Common myeloid progenitor, CD34-positive (primary cell): ENCODE results near the gene ZNF580.
A peak's percentile ranks its signal among the peaks of the same experiment; 100 is the strongest.

Source experiments
- CTCF ChIA-PET: fragments of 350-600 bp; sonication (Branson Sonifier 250); formaldehyde crosslinking; loops from one replicate; lab custom pipeline; 2021; ENCODE audit warnings: antibody characterized with exemption; lab: Charles Lee
- POLR2A ChIA-PET: fragments of 350-600 bp; sonication (Branson Sonifier 250); formaldehyde crosslinking; loops from one replicate; lab custom pipeline; 2021; ENCODE audit warnings: antibody characterized with exemption; lab: Charles Lee
- DNase-seq, 3 donors: peaks; one replicate each; pipeline versions ENCODE4 v3.0.0 to v3.0.0-alpha.2; 2013
- H3K27ac ChIP-seq, 2 experiments: 1 replicate in 1 of 2; 2 replicates in 1 of 2; pipeline ENCODE4 v1.7.0; 2013; ENCODE audit warnings: inconsistent platforms in 2 of 2, low read length in 2 of 2, mild to moderate bottlenecking in 2 of 2, low read depth in 1 of 2, moderate library complexity in 1 of 2; ENCODE audit not compliant: severe bottlenecking in 2 of 2, insufficient read depth in 1 of 2, poor library complexity in 1 of 2
- H3K27me3 ChIP-seq, 5 experiments: replicated peaks in 2 of 5; 1 replicate in 3 of 5; 2 replicates in 2 of 5; pipeline versions ENCODE4 v1.6.1 to v1.7.0; 2013; ENCODE audit warnings: low read length in 4 of 5, mild to moderate bottlenecking in 2 of 5, moderate library complexity in 2 of 5, inconsistent platforms in 1 of 5; ENCODE audit not compliant: insufficient read depth in 5 of 5, control insufficient read depth in 4 of 5
- H3K36me3 ChIP-seq, 4 experiments: 1 replicate in 2 of 4; 2 replicates in 2 of 4; pipeline versions ENCODE4 v1.6.1 to v1.7.0; 2013; ENCODE audit warnings: low read length in 3 of 4, control low read depth in 1 of 4, mild to moderate bottlenecking in 1 of 4; ENCODE audit not compliant: control insufficient read depth in 4 of 4, insufficient read depth in 4 of 4
- H3K4me1 ChIP-seq, 4 experiments: 1 replicate in 3 of 4; 2 replicates in 1 of 4; pipeline versions ENCODE4 v1.6.1 to v1.7.1; 2013; ENCODE audit warnings: low read length in 3 of 4, mild to moderate bottlenecking in 3 of 4, control low read depth in 1 of 4, inconsistent platforms in 1 of 4, moderate library complexity in 1 of 4; ENCODE audit not compliant: control insufficient read depth in 4 of 4, insufficient read depth in 4 of 4; ENCODE audit errors: control extremely low read depth in 1 of 4
- H3K4me3 ChIP-seq, 7 experiments: 1 replicate in 4 of 7; 2 replicates in 3 of 7; pipeline versions ENCODE4 v1.5.1 to v1.7.0; 2013; ENCODE audit warnings: mild to moderate bottlenecking in 7 of 7, low read length in 6 of 7, moderate library complexity in 6 of 7, inconsistent platforms in 2 of 7, low read depth in 2 of 7, control low read depth in 1 of 7; ENCODE audit not compliant: insufficient read depth in 4 of 7, control insufficient read depth in 1 of 7; ENCODE audit errors: extremely low read depth in 1 of 7
- H3K9me3 ChIP-seq, 5 experiments: 1 replicate in 4 of 5; 2 replicates in 1 of 5; pipeline versions ENCODE4 v1.6.1 to v1.7.1; 2013; ENCODE audit warnings: low read length in 4 of 5, mild to moderate bottlenecking in 2 of 5, inconsistent platforms in 1 of 5, low read depth in 1 of 5, moderate library complexity in 1 of 5; ENCODE audit not compliant: control insufficient read depth in 4 of 5, insufficient read depth in 2 of 5; ENCODE audit errors: control extremely low read depth in 1 of 5
- WGBS: methylation state at CpG from one replicate; pipeline ENCODE4 v1.1.5; 2013; ENCODE audit not compliant: insufficient coverage; 5-methylcytosine and 5-hydroxymethylcytosine counted together

ZNF580 gene

DNA sequence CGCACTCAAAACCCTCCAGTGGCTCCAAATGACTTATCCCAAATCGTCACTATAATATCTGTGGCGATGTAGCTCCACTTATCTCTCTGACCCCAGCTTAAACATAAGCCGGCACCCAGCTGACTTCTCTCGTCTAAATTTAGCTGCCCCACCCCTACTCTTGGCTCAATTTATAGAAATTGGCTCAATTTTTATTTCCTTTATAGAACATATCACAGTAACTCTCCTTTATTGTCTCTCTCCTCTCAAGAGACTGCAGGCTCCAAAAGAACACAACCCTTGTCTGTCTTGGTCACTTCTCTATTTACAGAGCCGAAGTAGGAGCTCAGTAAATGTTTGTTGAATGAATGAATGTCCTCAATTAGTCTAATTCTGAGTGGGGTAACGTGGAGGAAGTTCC lies 17.2 kb upstream of the ZNF580 start:
- WGBS, result 84% methylated on average over 5 of the region's 7 CpGs
- Histone ChIP-seq H3K27me3 (no peaks in the 10 kb centered on the region), H3K4me1 (peaks cover 4 to 29% (median 21%) of the 10 kb centered on the region in 4 experiments), H3K27ac (no peak overlapping the region), H3K36me3 (peaks cover 0 to 11% (median 5%) of the 10 kb centered on the region in 4 experiments), H3K4me3 (peak overlapping the region in 3 of 7 experiments; percentile 36 to 62 (median 47)), H3K9me3 (no peaks in the 10 kb centered on the region)
- ChIA-PET POLR2A (no interaction called here), CTCF (interaction anchor here (2.2 to 7.5 kb wide), 2 partner anchors 12 to 17 kb away, joined by 13 to 53 read pairs; partner anchors contain the start of gene ZNF865)
- DNase-seq, result no peak

GRCh38 chr19:55624109-55625003 lies 16.4 kb upstream of the ZNF580 start, which contains the start of gene ZNF784:
Gene ZNF784 (minus strand): TSS chr19:55624566. CDS start chr19:55624561, 5 bp downstream.
- H3K4me1 ChIP-seq, result peaks cover 2 to 29% (median 21%) of the 10 kb centered on the region in 4 experiments

DNA sequence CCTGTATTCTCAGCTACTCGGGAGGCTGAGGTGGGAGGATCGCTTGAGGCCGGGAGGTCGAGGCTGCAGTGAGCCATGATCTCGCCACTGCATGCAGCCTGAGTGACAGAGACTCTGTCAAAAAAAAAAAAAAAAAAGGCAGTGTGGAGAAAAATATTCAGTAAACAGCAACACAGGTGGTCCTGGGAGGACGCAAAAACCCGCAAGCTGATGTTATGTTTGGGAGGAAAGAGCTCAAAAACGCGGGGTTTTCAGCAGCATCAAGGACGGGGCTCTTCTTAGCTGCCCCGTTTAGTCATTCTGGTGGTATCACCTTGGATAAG lies 15.8 kb upstream of the ZNF580 start:
- H3K9me3 ChIP-seq, result no peaks in the 10 kb centered on the region
- ChIA-PET CTCF (interaction anchor here (0.7 to 7.5 kb wide), 7 partner anchors 11 to 373 kb away, joined by 3 to 53 read pairs (median 5); partner anchors contain the start of gene ZNF865), POLR2A (interaction anchor here (0.6 kb wide), 2 partner anchors 59 to 118 kb away, joined by 3 to 4 read pairs; no protein-coding TSS in a partner anchor)
- WGBS, result 42% methylated on average over 9 of the region's 11 CpGs
- H3K27ac ChIP-seq, result peak overlapping the region in 1 of 2 experiments; percentile 92
- no peaks in the 10 kb centered on the region for H3K27me3 ChIP-seq
- DNase-seq, result no peak
- H3K4me3 ChIP-seq, result peak overlapping the region; percentile 20 to 88 (median 72)
- peaks cover 0 to 27% (median 20%) of the 10 kb centered on the region in 4 experiments for H3K4me1 ChIP-seq
- H3K36me3 ChIP-seq, result peaks cover 0 to 11% (median 4%) of the 10 kb centered on the region in 4 experiments

More at GRCh38 chr19:55624109-55625003, 16.4 kb upstream of the ZNF580 start, which contains the start of gene ZNF784:
- DNase-seq, result peak; percentile 91 to 94 (median 93)
- Histone ChIP-seq H3K36me3 (peaks cover 0 to 11% (median 4%) of the 10 kb centered on the region in 4 experiments), H3K9me3 (no peaks in the 10 kb centered on the region), H3K4me3 (peak within 1 kb of the TSS; percentile 46 to 88 (median 72)), H3K27ac (peak within 1 kb of the TSS; percentile 77 to 92), H3K27me3 (no peaks in the 10 kb centered on the region)
- ChIA-PET POLR2A (interaction anchor here (0.6 to 0.7 kb wide), 2 partner anchors 25 to 58 kb away, joined by 4 to 5 read pairs; partner anchors contain the start of gene FIZ1), CTCF (interaction anchor here (0.6 to 7.5 kb wide), 5 partner anchors 11 to 47 kb away, joined by 3 to 53 read pairs (median 3); partner anchors contain the start of gene ZNF865)
- WGBS, result under 1% methylated on average over 28 of the region's 56 CpGs

DNA sequence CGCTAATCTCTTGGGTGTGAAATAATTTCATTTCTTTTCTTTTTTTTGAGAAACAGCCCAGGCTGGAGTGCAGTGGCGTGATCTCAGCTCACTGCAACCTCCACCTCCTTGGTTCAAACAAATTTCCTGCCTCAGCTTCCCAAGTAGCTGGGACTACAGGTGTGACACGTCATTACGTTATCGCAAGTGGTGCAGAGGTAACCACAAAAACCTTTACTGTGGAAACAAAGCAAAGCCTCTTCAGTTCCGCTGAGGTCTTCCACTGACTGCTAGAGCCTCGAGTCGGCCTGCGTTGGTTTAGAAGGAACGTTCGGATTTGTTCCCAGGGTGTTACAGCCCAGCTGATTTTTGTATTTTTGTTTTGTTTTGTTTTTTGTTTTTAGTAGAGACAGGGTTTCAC lies 14.5 kb upstream of the ZNF580 start:
- CTCF ChIA-PET, result interaction anchor here (0.7 to 7.5 kb wide), 10 partner anchors 8 to 486 kb away, joined by 3 to 53 read pairs (median 6); partner anchors contain the start of gene ZNF865
- Histone ChIP-seq H3K4me3 (no peak overlapping the region), H3K36me3 (peaks cover 0 to 6% (median under 1%) of the 10 kb centered on the region in 4 experiments), H3K9me3 (no peaks in the 10 kb centered on the region), H3K27me3 (no peaks in the 10 kb centered on the region), H3K4me1 (peaks cover 0 to 13% (median 6%) of the 10 kb centered on the region in 4 experiments), H3K27ac (no peak overlapping the region)
- WGBS, result 99% methylated on average over 11 of the region's 11 CpGs
- DNase-seq, result no peak
- POLR2A ChIA-PET, result interaction anchor here (0.7 kb wide), 2 partner anchors 14 to 42 kb away, joined by 3 read pairs; no protein-coding TSS in a partner anchor

DNA sequence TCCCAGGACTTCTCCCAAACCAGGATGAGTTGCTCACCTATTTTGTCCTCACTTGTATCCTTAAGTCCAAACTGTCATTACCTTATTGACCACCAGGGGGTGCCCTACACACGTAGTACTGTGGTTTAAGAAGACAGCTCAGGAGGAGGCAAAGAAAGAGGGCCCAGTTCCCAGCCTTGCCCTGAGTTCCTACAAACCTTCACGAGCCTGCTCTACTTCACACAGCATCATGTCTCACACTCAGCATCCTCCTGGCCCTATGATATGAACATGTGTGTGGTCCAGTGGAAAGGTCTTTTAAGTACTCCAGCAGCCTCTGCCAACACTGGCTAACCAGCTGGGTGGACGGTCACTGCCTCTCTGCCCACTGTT lies 8.4 kb upstream of the ZNF580 start:
- CTCF ChIA-PET, result interaction anchor here (1.0 to 12.5 kb wide), 19 partner anchors 7 to 452 kb away, joined by 3 to 128 read pairs (median 9); partner anchors contain the start of genes CCDC106, FIZ1, SYT5 and ZNF524
- H3K4me3 ChIP-seq, result no peak overlapping the region
- WGBS, result 100% methylated on average over 1 of the region's 3 CpGs
- peaks cover 5 to 36% (median 27%) of the 10 kb centered on the region in 4 experiments for H3K4me1 ChIP-seq
- H3K36me3 ChIP-seq, result no peaks in the 10 kb centered on the region
- POLR2A ChIA-PET, result no interaction called here
- H3K9me3 ChIP-seq, result no peaks in the 10 kb centered on the region
- peak; percentile 96 to 99 (median 97) for DNase-seq
- H3K27me3 ChIP-seq, result no peaks in the 10 kb centered on the region
- no peak overlapping the region for H3K27ac ChIP-seq

DNA sequence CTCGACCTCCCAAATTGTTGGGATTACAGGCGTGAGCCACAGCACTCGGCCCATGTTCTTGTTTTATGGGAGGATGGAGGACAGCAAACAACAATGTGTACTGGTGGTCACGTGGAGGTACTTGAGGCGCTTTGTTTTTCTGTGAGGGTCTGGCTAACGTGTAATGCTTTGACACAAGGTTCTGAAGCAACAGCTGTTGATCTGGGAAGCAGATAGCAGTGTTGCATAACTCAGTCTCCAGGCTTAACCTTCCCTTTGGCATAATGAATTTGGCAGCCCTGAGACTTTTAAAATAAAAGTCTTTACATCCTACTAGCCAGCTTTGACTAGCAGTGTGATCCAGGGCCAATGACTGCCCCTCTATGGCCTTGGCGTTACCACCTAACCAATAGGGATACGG lies 6.9 kb upstream of the ZNF580 start:
- DNase-seq, result peak in 2 of 3 donors; percentile 74 to 81
- WGBS, result 81% methylated on average over 6 of the region's 8 CpGs
- H3K27me3 ChIP-seq, result no peaks in the 10 kb centered on the region
- peaks cover 0 to 3% (median 0%) of the 10 kb centered on the region in 4 experiments for H3K36me3 ChIP-seq
- POLR2A ChIA-PET, result interaction anchor here (1.2 kb wide), 1 partner anchor 13 kb away, joined by 4 read pairs; the partner anchor contains the start of gene CCDC106
- H3K4me1 ChIP-seq, result peaks cover 5 to 36% (median 27%) of the 10 kb centered on the region in 4 experiments
- H3K9me3 ChIP-seq, result no peaks in the 10 kb centered on the region
- peak overlapping the region in 2 of 7 experiments; percentile 90 to 99 for H3K4me3 ChIP-seq
- CTCF ChIA-PET, result interaction anchor here (0.8 to 12.5 kb wide), 16 partner anchors 8 to 454 kb away, joined by 3 to 128 read pairs (median 8); partner anchors contain the start of genes CCDC106, FIZ1, SYT5 and ZNF524
- peak overlapping the region in 1 of 2 experiments; percentile 99 for H3K27ac ChIP-seq
